ENCODE results near the gene NTM.
"Not testable (repeated sequence)": the region's sequence is repeated elsewhere in the genome, so short reads cannot be mapped to it uniquely, and the experiment has no call there.

The NTM gene

GRCh38 chr11:131465746-131466145, 95.3 kb downstream of the NTM start:
- no peak for DNase-seq

GRCh38 chr11:131467645-131468394, 97.4 kb downstream of the NTM start:
- no peak for DNase-seq

GRCh38 chr11:131468565-131468964, 98.2 kb downstream of the NTM start:
- DNase-seq: no peak

GRCh38 chr11:131470216-131470925, 100.0 kb downstream of the NTM start:
- DNase-seq: no peak

- no peak for DNase-seq
Observed at GRCh38 chr11:131471976-131472375, 101.6 kb downstream of the NTM start.

GRCh38 chr11:131474947-131475346, 104.5 kb downstream of the NTM start:
- DNase-seq: no peak

GRCh38 chr11:131476266-131476665, 105.9 kb downstream of the NTM start:
- no peak for DNase-seq

GRCh38 chr11:131478341-131478740, 107.9 kb downstream of the NTM start:
- no peak for DNase-seq

- DNase-seq: no peak
Observed at GRCh38 chr11:131481303-131481702, 110.9 kb downstream of the NTM start.

GRCh38 chr11:131481971-131482370, 111.6 kb downstream of the NTM start:
- no peak for DNase-seq

- no peak for DNase-seq
Observed at GRCh38 chr11:131483453-131483852, 113.0 kb downstream of the NTM start.

- DNase-seq: no peak
Observed at GRCh38 chr11:131483877-131484276, 113.5 kb downstream of the NTM start.

GRCh38 chr11:131486100-131486499, 115.7 kb downstream of the NTM start:
- DNase-seq: no peak

GRCh38 chr11:131486937-131487635, 116.7 kb downstream of the NTM start:
- DNase-seq: no peak

GRCh38 chr11:131488238-131488637, 117.8 kb downstream of the NTM start:
- DNase-seq: no peak

- no peak for DNase-seq
Observed at GRCh38 chr11:131491503-131491902, 121.1 kb downstream of the NTM start.

GRCh38 chr11:131495423-131495822, 125.0 kb downstream of the NTM start:
- DNase-seq: no peak

- DNase-seq: not testable (repeated sequence)
Observed at GRCh38 chr11:131497686-131498085, 127.3 kb downstream of the NTM start.

- no peak for DNase-seq
Observed at GRCh38 chr11:131498631-131499160, 128.3 kb downstream of the NTM start.

GRCh38 chr11:131499199-131499598, 128.8 kb downstream of the NTM start:
- no peak for DNase-seq

GRCh38 chr11:131503017-131503416, 132.6 kb downstream of the NTM start:
- no peak for DNase-seq

- DNase-seq: no peak
Observed at GRCh38 chr11:131504199-131504949, 134.0 kb downstream of the NTM start.

GRCh38 chr11:131506348-131506747, 135.9 kb downstream of the NTM start:
- DNase-seq: no peak
